ENCODE results near the gene SOST.

Gene SOST

DNA sequence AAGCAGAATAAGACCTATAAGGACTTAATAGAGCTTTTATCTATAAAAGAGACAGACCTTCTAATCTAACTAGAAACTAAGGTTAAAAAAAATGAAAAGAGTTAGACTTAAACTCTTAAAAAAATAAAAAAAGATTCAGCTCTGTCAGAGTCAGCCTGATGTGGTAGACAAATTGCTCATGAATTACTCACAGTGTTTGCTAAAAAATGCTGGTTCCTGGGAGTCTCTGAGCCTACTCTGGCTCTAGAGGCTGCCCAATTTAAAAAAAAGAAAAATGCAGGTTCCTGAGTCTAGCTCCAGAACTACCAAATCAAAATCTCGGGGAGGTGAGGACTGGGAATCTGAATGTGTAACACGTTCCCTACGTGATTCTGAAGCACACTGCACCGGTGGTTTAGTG lies 18.1 kb downstream of the SOST start:
- DNase-seq, result no peak

DNA sequence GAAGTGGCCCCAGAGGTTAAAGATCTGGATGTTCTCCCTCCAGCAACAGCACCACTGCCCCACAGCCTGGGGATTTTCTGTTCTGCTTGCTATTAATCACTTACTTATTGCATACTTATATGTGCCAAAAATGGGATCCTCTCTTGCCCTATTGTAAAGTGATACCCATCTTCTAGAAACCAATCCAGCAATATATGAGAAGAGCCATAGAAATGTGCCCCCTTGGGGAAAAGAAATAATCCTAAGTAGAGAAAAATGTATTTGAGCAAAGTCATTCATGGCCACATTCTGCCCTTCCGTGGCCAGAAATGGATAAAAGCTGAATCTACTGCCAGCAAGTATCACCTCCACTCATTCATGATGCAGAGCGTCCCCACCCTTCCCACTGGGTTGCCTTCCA lies 20.9 kb downstream of the SOST start:
- no peak for DNase-seq

DNA sequence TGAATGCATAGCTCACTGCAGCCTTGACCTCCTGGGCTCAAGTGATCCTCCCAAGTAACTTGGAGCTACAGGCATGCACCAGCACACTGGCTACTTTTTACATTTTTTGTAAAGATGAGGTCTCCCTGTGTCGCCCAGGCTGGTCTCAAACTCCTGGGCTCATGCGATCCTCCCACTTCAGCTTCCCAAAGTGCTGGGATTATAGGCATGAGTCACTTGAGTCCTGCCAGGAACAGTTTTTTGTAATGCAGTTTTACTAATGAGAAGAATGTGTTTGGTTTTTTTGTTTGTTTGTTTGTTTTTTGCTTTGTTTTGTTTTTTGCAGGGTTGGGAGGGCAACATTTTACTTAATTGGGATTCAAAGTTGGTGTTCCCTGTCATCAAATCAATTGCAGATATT lies 22.2 kb downstream of the SOST start:
- DNase-seq, result no peak

DNA sequence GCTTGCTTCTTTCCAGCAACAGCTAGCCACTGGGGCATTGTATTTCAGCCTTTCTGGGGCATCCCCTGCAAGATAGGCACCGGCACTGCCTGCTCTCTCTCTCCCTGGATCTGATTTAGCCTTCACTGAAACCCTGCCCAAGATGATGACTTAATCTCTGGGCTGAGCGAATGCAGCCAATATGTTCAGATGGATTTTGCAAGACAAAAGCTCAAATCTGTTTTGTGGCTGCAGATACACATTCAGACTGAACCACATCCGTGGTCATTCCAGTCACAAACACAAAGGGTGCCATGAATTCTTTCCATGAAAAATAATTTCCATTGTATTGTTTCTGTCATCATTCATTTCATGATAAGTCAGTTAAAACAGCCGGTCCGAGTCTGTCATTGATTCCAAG lies 24.2 kb downstream of the SOST start:
- DNase-seq, result no peak

DNA sequence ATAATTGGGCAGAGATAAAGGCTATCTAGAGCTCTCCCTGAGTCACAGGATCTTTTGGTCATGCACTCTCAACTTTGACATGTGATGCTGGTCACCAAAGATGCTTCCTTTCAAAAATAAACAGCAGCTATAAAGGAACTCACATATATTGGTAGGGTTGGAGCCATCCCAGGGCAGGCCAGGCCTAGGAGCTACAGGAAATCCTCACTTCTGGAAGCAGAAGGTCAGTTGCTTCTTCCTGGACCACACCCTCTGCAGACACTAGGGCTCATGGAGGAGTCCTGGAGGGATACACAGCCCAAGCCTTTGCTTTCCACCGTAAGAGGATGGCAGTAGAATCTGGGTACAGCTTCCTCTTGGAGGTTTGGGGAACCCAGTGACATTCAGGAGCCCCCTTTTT lies 24.6 kb downstream of the SOST start:
- DNase-seq, result no peak

DNA sequence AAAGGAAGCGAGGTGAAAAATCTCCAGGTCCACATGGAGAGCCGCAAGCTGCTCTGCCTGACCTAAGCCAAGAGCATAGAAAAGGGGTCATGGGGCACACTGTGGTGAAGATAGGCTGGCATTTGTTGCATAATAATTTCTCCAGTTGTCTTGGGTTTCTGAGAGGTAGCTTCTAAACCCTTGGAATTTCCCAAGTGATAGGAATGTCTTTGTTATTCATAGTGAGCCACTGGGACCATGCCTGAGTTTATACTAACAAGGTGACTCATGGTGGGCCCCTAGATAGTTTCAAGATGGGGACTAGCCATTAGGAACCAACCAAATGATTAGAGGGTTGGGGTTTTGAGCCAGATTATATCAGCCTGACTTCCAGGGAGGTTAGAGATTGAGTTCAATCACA lies 25.6 kb downstream of the SOST start:
- no peak for DNase-seq

DNA sequence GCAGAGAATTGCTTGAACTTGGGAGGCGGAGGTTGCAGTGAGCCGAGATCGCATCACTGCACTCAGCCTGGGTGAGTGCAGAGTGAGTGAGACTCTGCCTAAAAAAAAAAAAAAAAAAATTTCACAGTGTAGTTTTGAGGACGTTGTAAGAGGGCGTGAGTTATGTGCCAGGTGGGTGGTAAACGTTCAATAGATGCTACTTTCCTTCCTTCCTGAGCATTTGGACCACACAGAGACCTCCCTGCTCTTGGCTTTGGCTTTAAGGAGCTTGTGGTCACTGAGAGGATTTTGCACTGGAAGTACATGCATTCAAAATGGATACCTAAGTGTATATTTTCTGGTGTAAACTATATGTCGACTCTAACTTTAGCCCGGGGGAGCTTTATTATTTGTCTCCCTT lies 30.5 kb downstream of the SOST start:
- no peak for DNase-seq

DNA sequence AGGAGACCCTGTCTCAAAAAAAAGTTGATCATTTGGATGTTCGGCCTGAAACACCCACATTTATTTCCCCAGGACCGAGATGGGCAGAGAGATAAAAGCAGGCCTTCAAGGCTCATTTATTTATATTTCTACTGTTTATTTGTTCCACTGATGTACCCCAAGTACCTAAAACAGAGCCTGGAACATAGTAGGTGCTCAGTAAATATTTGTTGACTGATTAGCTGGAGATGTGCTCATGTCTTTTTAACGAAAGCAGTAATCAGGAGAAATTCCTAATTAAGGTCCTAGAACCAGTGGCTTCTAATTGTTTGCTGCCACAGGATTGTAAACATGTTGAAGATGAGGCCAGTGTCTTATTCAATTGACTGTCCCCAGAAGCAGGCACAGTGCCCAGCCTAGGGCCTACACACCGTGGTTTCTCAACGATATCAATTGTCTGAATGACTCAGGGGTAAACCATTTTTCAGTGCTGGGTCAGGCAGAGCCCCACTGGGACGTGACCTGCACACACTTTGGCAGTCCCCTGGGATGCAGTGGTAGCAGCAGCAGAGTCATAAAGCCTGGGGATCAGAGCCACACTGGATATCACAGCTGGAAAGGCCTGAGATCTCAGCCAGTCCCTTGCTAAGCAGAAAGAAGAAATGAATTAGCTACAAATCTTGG lies 34.8 kb downstream of the SOST start:
- DNase-seq, result no peak

DNA sequence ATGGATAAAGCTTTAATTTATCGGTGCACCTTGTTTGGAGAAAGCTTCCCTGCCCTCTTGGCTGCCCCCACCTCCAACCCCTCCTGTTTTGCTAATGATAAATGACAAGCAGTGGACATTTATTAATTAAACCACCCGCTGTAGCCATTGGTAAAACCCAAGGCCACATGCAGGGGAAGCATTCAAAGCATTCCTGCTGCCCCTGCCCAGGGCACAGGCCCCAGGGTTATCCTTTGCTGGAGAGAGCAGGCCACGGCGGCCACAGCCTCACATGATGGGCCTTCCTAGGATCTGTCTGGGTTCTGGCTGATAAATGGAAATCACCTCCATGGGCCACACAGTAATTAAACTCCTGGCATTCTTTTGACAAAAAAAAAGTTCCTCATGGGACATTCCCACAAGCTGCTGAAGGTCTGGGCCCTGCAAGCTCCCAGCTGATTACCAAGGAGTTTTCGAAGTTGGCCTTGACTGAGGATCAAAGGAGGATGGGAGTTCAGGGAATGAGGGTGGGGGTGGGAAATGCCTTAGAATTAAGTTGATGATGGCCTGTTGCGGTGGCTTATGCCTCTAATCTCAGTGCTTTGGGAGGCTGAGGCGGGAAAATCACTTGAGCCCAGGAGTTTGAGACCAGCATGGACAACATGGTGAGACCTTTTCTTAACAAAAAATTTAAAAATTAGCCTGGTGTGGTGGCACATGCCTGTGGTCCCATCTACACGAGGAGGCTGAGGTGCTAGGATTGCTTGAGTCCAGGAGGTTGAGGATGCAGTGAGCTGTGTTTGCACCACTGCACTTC lies 35.5 kb downstream of the SOST start:
- DNase-seq, result no peak

DNA sequence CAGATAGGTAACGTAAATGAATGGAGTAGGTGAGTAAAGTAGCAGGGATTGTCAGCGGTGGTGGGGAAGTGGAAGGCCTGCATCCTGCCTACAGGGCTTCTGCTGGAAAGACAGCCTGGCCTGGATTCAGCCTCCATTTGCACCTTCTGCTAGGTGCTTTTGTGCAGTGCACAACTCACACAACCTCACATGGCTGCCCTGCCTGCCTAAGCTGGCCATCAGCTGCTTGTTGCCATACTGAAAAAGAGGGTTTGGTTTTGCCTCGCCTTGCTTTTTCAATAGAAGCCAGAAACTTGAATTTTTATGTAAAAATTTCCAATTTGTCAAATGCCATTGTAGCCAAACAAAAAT lies 36.3 kb downstream of the SOST start:
- DNase-seq, result no peak

DNA sequence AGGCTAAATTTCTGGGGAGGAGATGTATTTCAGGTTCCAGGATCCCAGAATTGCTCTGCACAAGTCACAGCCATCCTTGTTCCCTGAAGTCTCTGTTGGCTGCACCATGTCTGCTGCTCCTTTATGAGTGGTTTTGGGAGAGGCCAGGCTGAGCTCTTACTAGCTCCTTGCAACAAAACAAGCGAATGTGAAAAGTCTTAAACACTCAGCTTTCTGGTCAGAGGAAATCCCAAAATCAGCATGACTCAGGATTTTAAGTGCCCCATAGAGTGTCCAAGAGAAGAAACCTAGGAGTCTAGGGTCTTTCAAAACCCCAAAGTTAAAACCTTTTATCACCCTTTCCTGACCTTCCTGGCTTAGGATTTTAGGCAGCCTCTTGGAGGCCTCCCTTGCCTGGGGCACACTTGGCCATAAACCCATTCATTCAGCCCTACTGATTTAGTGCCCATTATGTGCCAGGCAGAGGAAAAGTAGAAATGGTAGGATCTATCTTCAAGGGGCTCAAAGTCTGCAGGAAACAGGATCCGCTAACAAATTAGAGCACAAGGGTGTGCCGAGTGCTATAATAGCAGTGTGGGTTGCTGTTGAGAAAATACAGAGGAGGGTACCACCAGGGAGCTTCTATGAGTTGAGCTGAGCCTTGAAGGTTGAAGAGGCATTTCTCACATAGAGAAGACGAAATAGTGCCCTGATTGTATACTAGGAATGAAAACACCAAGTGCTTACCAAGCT lies 36.9 kb downstream of the SOST start:
- DNase-seq, result no peak

DNA sequence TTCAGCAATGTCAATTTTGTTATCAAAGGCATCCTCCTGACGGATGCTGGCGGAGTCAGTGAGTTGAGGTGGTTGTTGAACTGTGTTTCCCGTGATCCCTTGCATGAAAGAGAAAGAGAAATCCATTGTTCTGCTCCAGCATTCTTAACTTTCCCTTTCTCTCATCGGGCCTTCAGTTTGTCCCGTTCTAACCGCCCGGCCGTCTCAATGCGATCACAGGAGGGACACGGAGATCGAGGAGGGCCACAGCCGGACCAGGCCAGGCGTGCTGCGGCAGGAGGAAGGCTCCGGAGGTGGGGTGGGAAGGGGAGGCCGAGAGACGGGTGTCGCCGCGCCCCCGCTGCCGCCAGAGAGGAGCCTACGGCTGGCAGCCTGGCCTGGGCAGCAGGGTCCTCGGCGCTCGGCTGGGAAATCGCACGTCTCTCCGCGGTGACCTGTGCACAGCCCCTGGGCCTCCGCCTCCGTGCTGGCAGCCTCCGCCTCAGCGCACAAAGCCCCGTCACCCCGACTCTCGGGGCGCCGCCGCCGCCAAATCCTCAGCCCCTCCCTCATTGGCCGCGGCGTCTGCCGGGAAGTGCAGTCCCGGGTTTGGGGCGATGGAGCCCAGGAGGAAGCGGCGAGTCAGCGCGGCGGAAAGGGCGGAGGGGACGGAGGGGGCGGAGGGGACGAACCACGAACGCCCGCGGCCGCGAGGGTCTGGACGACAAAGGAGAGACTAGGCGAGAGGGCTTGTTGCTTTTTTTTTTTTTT lies 38.1 kb downstream of the SOST start:
- DNase-seq, result peak; percentile 83 to 87

DNA sequence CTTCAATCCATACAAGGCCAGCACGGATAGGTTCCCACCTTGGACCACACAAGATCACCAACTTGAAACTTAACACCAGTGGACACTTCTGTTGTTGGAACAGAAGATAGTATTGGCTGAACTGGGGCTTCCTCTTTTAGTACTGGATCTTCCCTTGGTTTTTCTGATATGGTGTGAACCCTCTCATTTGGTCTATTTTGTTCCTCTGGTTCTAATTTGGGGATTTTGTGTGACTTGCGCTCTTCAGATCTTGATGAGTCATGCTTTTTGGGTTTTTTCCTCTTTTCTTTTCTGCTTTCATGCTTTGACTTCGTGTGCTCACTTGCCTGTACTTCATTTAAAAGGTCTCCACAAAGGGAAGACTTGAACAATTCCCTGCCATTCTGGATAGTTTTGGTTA lies 39.0 kb downstream of the SOST start:
- no peak for DNase-seq

DNA sequence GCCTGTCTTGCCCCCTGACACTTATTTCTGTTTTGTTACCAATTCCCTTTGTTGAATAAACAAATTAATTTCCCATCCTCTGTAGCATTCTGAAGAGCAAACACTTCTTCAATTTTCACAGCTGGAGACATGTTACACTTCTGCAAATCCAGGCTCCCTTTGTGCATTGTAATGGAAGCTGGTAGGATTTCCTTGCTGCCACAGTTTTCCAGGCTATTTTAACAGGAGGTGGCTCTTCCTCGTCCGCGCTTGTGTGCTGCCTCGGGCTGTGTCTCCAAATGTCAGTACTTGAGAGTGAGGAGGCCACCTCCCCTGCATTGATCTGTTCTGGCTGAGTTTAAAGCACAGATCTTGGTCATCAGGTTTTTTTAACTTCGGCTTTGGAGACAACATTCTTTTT lies 40.0 kb downstream of the SOST start:
- no peak for DNase-seq

DNA sequence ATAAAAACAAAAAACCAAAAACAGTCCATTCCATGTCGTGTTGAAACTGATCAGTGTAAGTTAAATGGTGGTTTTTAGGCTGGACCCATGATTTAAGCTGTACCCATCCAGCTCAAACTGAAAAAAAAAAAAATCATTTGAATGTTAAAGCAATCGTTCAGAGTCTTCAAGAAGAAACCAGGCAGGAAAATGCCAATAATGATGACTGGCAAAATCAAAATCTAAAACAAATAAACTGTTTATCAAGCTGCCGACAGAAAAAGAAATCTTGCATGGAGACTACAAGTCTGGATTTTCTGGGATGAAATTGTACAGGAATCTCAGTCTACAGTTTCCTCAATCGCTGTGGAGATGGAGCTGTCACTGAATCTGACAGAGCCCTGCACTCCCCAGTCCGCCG lies 40.7 kb downstream of the SOST start:
- DNase-seq, result no peak

DNA sequence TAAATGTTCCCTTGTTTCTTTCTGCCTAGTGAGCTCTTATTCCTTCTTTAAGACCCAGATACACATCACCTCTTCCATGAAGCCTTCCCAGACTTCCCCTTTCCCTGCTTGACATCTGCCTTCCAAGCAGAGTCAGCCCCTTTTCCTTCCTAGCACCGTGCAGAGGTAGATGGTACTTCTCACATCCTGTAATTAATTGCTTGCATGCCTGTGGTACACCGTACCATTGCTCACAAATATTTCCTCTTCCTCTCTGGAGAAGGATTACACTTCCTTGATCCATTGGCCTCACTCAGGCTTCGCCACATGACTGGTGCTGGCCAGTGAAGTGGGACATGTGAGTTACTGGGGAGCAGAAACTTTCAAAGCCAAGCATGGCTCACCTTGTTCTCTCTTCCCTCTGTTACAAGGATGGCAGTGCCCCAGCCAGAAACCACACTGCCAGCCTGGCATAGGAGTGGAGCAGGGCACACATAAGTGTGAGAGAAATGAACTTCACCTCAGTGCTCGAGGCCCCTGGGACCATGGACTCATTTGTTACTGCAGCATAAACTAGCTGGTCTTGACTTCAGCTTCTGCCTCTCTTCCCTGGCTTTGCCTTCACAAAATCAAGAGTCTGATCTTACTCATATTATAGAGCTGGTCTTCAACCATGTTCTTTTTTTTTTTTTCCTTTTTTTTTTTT lies 44.0 kb downstream of the SOST start:
- no peak for DNase-seq

DNA sequence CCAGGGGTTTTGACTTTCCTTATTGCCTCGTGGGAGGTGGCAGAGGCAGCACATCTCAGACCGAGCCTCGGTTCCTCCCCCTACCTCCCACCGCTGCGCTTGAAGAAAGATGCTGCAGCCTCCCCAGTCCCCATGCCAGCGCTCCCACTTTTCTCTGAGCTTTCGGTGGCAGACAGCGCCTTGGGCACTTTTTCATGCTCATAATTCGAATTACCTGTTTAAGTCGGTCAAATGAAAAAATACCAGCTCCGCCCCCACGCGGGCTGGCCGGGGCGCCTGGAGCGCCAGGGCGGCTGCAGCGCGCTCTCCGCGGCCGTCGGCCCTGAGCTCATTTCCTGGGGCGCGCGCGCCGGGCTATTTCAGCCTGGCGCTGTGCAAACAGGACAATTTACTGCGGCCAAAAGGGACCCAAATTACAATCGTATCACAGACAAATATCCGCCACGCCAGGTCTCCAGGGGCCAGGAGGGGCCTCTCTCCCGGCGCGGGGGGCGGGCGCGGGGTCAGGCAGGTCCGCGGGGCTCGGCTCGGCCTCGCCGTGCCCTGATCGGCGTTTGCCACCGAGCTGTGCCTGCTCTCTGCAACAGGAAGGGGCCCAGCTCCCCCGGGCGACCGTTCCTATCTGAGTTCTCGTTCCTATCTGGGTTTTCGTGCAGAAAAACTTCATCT lies 45.0 kb downstream of the SOST start:
- peak; percentile 43 to 46 for DNase-seq

DNA sequence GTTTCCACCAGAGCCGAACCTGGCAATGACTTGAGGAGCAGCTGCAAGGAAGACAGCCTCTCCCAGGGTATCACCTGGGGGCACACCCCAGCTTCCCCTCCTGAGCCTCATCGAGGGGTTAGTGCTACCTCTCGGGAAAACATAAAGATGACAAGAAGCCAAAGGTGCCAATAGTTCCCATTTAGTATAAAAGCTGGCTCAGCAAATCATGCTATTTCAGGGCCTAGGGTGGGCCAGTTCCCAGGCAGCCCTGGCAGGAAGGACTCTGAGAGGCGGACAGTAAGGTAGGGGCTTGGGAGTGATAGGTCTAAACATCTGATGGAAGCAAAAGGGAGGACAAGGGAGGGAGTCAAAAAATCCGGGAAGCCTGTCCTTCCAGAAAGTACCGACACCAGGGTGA lies 46.2 kb downstream of the SOST start:
- DNase-seq, result no peak

DNA sequence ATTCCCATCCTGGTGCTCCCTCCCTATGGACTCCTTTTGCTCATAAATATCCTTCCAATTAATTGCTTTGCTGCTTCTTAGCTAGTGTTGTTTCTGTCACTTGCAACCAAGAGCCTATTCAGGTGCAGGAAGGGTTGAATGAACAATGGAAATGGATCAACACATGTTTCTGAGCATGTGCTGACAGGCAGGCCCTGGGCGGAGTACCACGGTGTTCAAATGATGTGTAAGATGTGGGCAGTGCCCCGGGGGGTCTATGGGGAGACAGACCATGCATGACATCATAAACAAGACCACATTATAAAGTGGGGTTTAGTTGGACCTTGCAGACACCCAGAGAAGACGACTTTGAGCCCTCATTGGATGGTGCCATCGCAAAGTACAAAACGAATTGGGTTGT lies 48.5 kb downstream of the SOST start:
- no peak for DNase-seq

DNA sequence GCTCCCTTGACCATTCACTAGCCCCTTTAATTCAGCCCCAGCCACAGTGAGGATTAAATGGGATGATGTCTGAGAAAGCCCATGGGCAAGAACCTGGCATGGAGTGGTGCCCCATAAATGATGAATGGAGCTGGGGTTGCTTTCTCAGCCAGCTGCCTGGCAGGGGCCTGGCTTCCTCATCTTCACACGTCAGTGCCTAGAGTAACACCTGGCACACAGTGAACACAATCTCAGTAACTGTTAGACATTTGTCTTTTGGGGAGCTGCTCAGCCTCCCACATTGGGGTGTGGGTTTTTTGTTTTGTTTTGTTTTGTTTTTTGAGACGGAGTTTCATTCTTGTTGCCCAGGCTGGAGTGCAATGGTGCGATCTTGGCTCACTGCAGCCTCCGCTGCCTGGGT lies 49.4 kb downstream of the SOST start:
- DNase-seq, result no peak

DNA sequence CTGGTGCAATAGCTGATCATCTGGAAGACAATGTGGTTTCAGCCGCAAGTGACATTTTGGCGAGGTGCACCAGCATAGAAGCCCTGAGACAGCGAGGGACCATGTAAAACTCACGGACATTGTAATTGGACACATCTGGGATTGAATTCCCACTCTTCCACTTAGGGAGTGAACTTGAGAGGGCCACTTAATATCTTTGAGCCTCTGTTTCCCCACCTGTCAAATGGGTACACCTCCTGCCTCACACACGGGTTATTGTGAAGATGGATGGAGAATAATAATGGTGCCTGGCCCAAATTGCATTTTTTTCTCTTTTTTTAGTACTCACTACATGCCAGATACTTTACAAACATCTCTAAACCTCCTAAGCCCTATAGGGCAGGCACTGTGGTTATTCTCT lies 51.4 kb downstream of the SOST start:
- DNase-seq, result no peak

DNA sequence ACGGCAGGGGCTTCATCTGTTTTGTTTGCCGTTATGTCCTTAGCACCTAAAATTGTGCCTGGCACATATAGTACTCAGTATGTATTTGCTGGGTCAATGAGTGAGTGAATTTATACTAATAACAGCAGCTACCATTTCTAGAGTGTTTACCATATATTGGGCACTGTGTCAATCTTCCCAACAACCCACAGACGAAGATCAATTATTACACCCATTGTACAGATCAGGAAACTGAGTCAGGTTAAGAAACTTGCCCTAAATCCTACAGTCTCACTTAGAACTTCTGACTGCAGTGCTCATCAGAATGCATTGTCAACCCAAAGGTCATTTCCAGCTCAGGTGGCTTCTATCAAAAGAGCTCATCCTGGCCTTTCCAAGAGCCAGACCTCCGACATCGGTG lies 52.4 kb downstream of the SOST start:
- no peak for DNase-seq
